Adrenal gland (tissue), 12 donors: ENCODE measurements around the gene CDHR2. TPM values are rescaled to one million over a fixed set of nuclear protein-coding genes. Genes with fewer than 3 reads are reported as not detected.

ENCODE experiments used
- DNase-seq, 7 donors: peaks; one replicate each; pipeline ENCODE4 v3.0.0-alpha.2; 2019 to 2020
- H3K27ac ChIP-seq, 5 donors: fragments of 200-600 bp; sonication (generic) in 4 of 5; 1 replicate in 3 of 5; 2 replicates in 2 of 5; pipeline versions ENCODE4 v1.5.1 to v1.8.0; 2016 to 2020; ENCODE audit warnings: mild to moderate bottlenecking in 1 of 5
- H3K27me3 ChIP-seq: fragments of 200-600 bp; 2 replicates; pipeline ENCODE4 v1.8.0; 2021
- H3K36me3 ChIP-seq, 2 donors: fragments of 200-600 bp; replicated peaks in 1 of 2; 1 replicate in 1 of 2; 2 replicates in 1 of 2; pipeline versions ENCODE4 v1.5.1 to v1.8.0; 2018 to 2022
- H3K4me1 ChIP-seq, 2 donors: fragments of 200-600 bp; replicated peaks in 1 of 2; 1 replicate in 1 of 2; 2 replicates in 1 of 2; pipeline versions ENCODE4 v1.5.1 to v1.8.0; 2018 to 2021
- H3K4me3 ChIP-seq, 4 donors: fragments of 200-600 bp; sonication (generic) in 3 of 4; one replicate each; pipeline ENCODE4 v1.5.1; 2016 to 2018
- H3K9me3 ChIP-seq, 3 donors: fragments of 200-600 bp; sonication (generic) in 1 of 3; replicated peaks in 1 of 3; 1 replicate in 2 of 3; 2 replicates in 1 of 3; pipeline versions ENCODE4 v1.5.1 to v1.8.0; 2016 to 2021
- POLR2A ChIP-seq, 2 donors: fragments of 450-650 bp; IDR thresholded peaks; one replicate each; pipeline ENCODE4 v1.6.1; 2017; ENCODE audit warnings: antibody characterized with exemption in 2 of 2, mild to moderate bottlenecking in 2 of 2, moderate library complexity in 1 of 2
- WGBS, 4 donors: extraction: QIAGEN DNeasy Blood & Tissue Kit in 2 of 4; methylation state at CpG; one replicate each; pipeline versions ENCODE4 v1.1.5 to v1.1.7; 2013 to 2017; 5-methylcytosine and 5-hydroxymethylcytosine counted together
- intact Hi-C, 2 donors: fragments of 100-400 bp; cut with DNase I; formaldehyde crosslinking; loops; one replicate each; pipeline versions ENCODE4 v1.14.1 to v1.15.0; 2022 to 2023
- polyA plus RNA-seq, 3 donors: library from polyadenylated mRNA; stranded (reverse); fragments of 200-250 nt in 2 of 3; fragments of 350-450 nt in 1 of 3; fragmentation: Illumina TruSeq in 1 of 3; extraction: RNeasy Lipid Tissue Mini Kit (QIAGEN cat#74804) in 1 of 3; gene quantifications; one replicate each; pipeline ENCODE4 v1.2.3, GENCODE V29; 2013 to 2014
- total RNA-seq, 9 donors: library from RNA; depleted of rRNA in 4 of 9; stranded (reverse); fragments of >200 nt in 4 of 9; fragments of 120-200 nt in 1 of 9; fragmentation: NEBNext Ultra II Directional in 1 of 9; extraction: Animal tissue kit (Norgen Biotek cat#: 25700) in 1 of 9; gene quantifications; one replicate each; pipeline versions ENCODE4 v1.1.0 to v1.2.4, GENCODE V29; 2013 to 2023
- TF ChIP-seq, protein P1 (sequence below), 6 experiments: fragments of 450-650 bp in 4 of 6; fragments of 200-600 bp in 2 of 6; sonication (generic) in 1 of 6; IDR thresholded peaks; 1 replicate in 5 of 6; 2 replicates in 1 of 6; pipeline versions ENCODE4 v1.5.1 to v1.8.0; 2016 to 2021; ENCODE audit warnings: antibody characterized with exemption in 6 of 6, mild to moderate bottlenecking in 2 of 6, moderate library complexity in 1 of 6
- donor health status: healthy with polysubstance abuse.
- donor health status: Bipolar disorder and iron deficiency.
- donor health status: DM: yes; HTN: yes; CAD: no.
- donor health status: DM: no; HTN: no; CAD: no.
- donor health status: DM: no; HTN: no; CAD: no.
- donor health status: DM: yes; HTN: yes; CAD: no.

Gene CDHR2
- total and polyA plus RNA-seq, 12 donors = under 0.01 to 0.55 (median 0.15) TPM; not detected in 2

DNA sequence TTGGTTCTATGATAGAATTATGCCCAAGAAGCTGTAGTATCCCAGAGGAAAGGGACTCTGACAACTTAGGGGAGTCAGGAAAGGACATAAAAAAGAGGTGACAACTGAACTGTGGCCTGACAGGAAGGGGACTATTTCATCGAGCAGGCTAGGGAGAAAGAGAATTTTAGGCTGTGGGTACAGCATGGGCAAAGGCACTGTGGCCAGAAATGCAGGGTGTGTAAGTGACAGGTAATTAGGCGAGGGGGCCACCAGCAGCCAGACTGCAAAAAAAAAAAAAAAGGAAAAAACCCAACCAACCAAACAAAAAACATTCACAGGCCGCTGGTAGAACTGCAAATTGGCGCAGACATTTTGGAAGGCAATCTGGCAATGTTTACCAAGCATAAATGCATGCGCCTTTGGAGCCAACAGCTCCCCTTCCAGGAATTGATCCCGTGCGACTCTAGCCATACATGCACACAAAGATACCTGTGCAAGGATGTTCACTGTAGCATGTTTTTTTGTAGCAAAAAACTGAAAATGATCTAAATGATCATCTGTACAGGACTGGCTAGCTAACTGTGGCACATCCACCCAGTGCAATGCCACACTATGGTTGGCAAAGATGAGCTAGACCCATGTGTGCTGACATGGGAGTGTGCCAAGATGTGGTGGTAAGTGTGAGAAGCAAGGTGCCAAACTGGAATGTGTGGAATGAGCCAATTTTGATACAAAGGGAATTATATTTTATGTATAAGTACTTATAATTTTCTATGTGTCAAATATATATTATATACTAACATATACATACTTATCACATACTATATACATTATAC, 82.5 kb downstream of the CDHR2 start:
- peaks cover 8 to 16% of the 10 kb centered on the region in 2 donors for H3K4me1 ChIP-seq
- intact Hi-C loops = no loop called here
- TF ChIP-seq, protein P1, sequence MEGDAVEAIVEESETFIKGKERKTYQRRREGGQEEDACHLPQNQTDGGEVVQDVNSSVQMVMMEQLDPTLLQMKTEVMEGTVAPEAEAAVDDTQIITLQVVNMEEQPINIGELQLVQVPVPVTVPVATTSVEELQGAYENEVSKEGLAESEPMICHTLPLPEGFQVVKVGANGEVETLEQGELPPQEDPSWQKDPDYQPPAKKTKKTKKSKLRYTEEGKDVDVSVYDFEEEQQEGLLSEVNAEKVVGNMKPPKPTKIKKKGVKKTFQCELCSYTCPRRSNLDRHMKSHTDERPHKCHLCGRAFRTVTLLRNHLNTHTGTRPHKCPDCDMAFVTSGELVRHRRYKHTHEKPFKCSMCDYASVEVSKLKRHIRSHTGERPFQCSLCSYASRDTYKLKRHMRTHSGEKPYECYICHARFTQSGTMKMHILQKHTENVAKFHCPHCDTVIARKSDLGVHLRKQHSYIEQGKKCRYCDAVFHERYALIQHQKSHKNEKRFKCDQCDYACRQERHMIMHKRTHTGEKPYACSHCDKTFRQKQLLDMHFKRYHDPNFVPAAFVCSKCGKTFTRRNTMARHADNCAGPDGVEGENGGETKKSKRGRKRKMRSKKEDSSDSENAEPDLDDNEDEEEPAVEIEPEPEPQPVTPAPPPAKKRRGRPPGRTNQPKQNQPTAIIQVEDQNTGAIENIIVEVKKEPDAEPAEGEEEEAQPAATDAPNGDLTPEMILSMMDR (IDR thresholded peaks at IDR 0.05) = no peak
- TF ChIP-seq POLR2A (IDR thresholded peaks at IDR 0.05) = no peak
- peak overlapping the region in 1 of 5 donors; percentile 48 for H3K27ac ChIP-seq
- no peaks in the 10 kb centered on the region for H3K9me3 ChIP-seq
- WGBS, 4 donors = 80 to 87% (median 83%) methylated on average over 7 of the region's 7 CpGs
- no peaks in the 10 kb centered on the region for H3K36me3 ChIP-seq
- DNase-seq = no peak
- H3K27me3 ChIP-seq = peaks cover 35% of the 10 kb centered on the region
- no peak overlapping the region for H3K4me3 ChIP-seq

DNA sequence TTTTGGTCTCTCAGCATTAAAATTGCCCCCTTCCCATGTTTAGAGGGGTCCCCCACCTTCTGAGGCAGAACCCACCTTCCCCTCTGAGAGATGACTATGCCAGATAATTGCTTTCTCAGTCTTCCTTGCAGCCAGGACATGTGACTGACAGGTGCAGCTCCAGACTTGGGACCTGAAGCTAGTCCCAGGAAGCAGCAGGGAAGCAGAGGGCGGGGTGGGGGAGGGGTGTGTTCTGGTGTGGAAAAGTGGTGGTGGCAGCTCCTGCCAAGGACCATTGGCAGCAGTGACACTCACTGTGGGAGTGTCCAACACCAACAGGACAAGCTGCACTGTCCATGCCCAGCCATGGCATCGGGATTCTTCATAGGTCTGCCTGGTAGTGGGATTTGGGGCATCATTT, 83.6 kb downstream of the CDHR2 start:
- intact Hi-C loops = no loop called here

DNA sequence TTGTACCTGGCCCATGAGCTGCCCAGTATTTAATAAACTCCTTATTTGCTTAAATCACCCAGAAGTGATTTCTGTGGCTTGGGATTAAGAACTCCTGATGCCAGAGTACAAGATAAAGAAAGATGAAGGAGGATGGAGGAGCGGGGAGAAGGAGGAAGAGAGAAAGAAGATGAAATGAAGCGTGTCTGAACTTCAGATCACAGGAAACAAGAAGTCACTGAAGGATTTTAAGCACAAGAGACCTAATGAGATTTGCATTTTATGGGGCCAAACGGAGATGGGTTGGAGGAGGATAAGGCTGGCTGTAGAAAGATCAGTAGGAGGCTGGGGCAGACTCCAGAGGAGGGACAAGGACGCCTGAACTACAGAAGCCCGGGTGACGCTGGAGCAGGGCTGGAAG, 84.5 kb downstream of the CDHR2 start:
- Histone ChIP-seq H3K4me3 (no peak overlapping the region), H3K36me3 (no peaks in the 10 kb centered on the region), H3K9me3 (no peaks in the 10 kb centered on the region), H3K27me3 (peaks cover 35% of the 10 kb centered on the region), H3K4me1 (peaks cover 8 to 16% of the 10 kb centered on the region in 2 donors), H3K27ac (no peak overlapping the region)
- intact Hi-C loops = no loop called here
- 19 to 35% (median 23%) methylated on average over 6 of the region's 6 CpGs for WGBS, 4 donors
- DNase-seq = no peak
- TF ChIP-seq POLR2A (IDR thresholded peaks at IDR 0.05) = no peak
- TF ChIP-seq, protein P1 (IDR thresholded peaks at IDR 0.05) = no peak

More for the DNA sequence above, 83.6 kb downstream of the CDHR2 start:
- WGBS, 4 donors = 79 to 100% (median 95%) methylated on average over 1 to 2 of the region's 2 CpGs
- Histone ChIP-seq H3K4me3 (no peak overlapping the region), H3K4me1 (peaks cover 8 to 16% of the 10 kb centered on the region in 2 donors), H3K9me3 (no peaks in the 10 kb centered on the region), H3K27ac (no peak overlapping the region), H3K36me3 (no peaks in the 10 kb centered on the region), H3K27me3 (peaks cover 35% of the 10 kb centered on the region)
- DNase-seq = no peak
- TF ChIP-seq, protein P1 (IDR thresholded peaks at IDR 0.05) = no peak
- TF ChIP-seq POLR2A (IDR thresholded peaks at IDR 0.05) = no peak

DNA sequence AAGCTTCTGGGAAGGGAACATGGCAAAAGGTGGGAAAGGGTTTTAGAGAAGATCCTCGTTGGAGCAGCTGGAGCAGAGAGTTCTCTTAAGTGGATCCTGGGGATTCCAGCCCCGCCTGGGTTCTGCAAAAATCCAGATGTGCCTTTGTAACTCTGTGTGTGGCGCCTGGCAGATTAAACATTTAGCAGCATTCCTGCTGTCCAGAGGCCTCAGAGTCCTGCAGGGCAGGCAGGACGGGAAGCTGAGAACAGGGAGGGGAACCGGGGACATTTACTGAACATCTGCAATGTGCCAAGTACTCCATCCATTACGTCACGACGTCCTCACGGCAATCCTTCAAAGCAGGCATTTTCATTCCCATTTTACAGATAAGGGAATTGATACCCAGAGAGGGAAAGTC, 87.3 kb downstream of the CDHR2 start:
- intact Hi-C loops = no loop called here
- TF ChIP-seq, protein P1 (IDR thresholded peaks at IDR 0.05) = no peak
- TF ChIP-seq POLR2A (IDR thresholded peaks at IDR 0.05) = no peak
- Histone ChIP-seq H3K9me3 (no peaks in the 10 kb centered on the region), H3K27me3 (peaks cover 13% of the 10 kb centered on the region), H3K4me1 (no peaks in the 10 kb centered on the region), H3K36me3 (no peaks in the 10 kb centered on the region), H3K4me3 (no peak overlapping the region), H3K27ac (no peak overlapping the region)
- DNase-seq = no peak
- 56 to 84% (median 63%) methylated on average over 8 to 9 of the region's 9 CpGs for WGBS, 4 donors
